GM19397 (cell line): ENCODE results near the gene CPLANE2.
"Not testable (repeated sequence)": the region's sequence is repeated elsewhere in the genome, so short reads cannot be mapped to it uniquely, and the experiment has no call there.

Experiments
- ATAC-seq: cut with Tn5 transposase; IDR thresholded peaks from one replicate; pipeline ENCODE4 v1.9.1; 2021; ENCODE audit warnings: mild to moderate bottlenecking, moderate library complexity; ENCODE audit not compliant: unreplicated experiment

CPLANE2 gene

GRCh38 chr1:16236511-16237342, at the start of gene CPLANE2:
CPLANE2 (minus strand) TSS chr1:16237183; CDS start chr1:16236742, 441 bp downstream.
- peak; percentile 81 for ATAC-seq

- ATAC-seq: no peak
Observed at GRCh38 chr1:16286122-16286521, 49.1 kb upstream of the CPLANE2 start.

- no peak for ATAC-seq
Observed at GRCh38 chr1:16281765-16282164, 44.8 kb upstream of the CPLANE2 start.

GRCh38 chr1:16279186-16279585, 42.2 kb upstream of the CPLANE2 start:
- no peak for ATAC-seq

GRCh38 chr1:16276302-16277030, 39.5 kb upstream of the CPLANE2 start:
- ATAC-seq: no peak

GRCh38 chr1:16275591-16275990, 38.6 kb upstream of the CPLANE2 start:
- ATAC-seq: no peak

- ATAC-seq: no peak
Observed at GRCh38 chr1:16267690-16268180, 30.8 kb upstream of the CPLANE2 start.

GRCh38 chr1:16266411-16267118, 29.6 kb upstream of the CPLANE2 start:
- no peak for ATAC-seq

- ATAC-seq: no peak
Observed at GRCh38 chr1:16262067-16262466, 25.1 kb upstream of the CPLANE2 start.

GRCh38 chr1:16260814-16261213, 23.8 kb upstream of the CPLANE2 start:
- ATAC-seq: no peak

GRCh38 chr1:16258591-16259135, 21.7 kb upstream of the CPLANE2 start:
- ATAC-seq: no peak

- no peak for ATAC-seq
Observed at GRCh38 chr1:16257968-16258367, 21.0 kb upstream of the CPLANE2 start.

GRCh38 chr1:16257556-16257955, 20.6 kb upstream of the CPLANE2 start:
- not testable (repeated sequence) for ATAC-seq

GRCh38 chr1:16256478-16256877, 19.5 kb upstream of the CPLANE2 start:
- no peak for ATAC-seq

- ATAC-seq: no peak
Observed at GRCh38 chr1:16254263-16254928, 17.4 kb upstream of the CPLANE2 start.

GRCh38 chr1:16253332-16253922, 16.4 kb upstream of the CPLANE2 start:
- ATAC-seq: no peak

- no peak for ATAC-seq
Observed at GRCh38 chr1:16252912-16253311, 15.9 kb upstream of the CPLANE2 start.

- ATAC-seq: no peak
Observed at GRCh38 chr1:16251381-16251780, 14.4 kb upstream of the CPLANE2 start.

GRCh38 chr1:16250524-16251251, 13.7 kb upstream of the CPLANE2 start:
- no peak for ATAC-seq
